Measurements from ENCODE around the gene AMFR. TPM values are rescaled to one million over a fixed set of nuclear protein-coding genes. Genes with fewer than 3 reads are reported as not detected.

The AMFR gene
- total and polyA plus RNA-seq, 2 of the 13 experiments (the other 11 are each of a cell fraction or from before 2014, with no cell fraction given) = 52.9 to 108 TPM

DNA sequence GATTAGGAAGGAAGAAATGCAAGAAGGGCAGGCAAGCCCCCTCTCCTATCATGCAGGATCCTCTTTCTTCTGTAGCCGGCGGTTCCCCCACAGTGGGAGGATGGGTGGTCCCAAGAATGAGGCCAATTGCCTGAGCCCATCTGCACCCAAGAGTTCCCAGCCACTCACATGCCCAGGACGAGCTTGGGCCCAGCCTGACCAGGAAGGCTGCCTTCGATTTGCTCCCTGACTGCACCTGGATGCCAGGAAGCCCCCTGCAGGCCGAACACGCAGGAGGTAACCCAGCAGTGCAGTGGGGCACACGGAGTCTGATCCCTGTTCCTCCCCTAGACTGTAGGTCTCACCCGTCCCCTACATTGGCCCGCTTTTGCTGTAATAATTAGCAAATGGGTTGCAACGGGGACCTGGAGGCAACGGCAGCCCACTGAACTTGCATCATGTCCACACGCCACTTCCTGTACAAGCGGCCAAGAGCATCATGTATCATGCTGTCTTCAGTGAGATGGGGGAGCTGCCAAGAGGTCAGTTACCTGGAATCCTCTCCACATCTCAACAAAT, 67.5 kb downstream of the AMFR start (continued):
- TF ChIP-seq, protein P1, sequence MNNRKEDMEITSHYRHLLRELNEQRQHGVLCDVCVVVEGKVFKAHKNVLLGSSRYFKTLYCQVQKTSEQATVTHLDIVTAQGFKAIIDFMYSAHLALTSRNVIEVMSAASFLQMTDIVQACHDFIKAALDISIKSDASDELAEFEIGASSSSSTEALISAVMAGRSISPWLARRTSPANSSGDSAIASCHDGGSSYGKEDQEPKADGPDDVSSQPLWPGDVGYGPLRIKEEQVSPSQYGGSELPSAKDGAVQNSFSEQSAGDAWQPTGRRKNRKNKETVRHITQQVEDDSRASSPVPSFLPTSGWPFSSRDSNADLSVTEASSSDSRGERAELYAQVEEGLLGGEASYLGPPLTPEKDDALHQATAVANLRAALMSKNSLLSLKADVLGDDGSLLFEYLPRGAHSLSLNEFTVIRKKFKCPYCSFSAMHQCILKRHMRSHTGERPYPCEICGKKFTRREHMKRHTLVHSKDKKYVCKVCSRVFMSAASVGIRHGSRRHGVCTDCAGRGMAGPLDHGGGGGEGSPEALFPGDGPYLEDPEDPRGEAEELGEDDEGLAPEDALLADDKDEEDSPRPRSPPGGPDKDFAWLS (CRISPR knock-in tag; IDR thresholded peaks at IDR 0.05; ENCODE audit: borderline replicate concordance) = no peak
- TF ChIP-seq GTF3A (CRISPR knock-in tag; conservative IDR thresholded peaks at IDR 0.05) (peak; percentile 52; the same call in 1 of the 2 replicates), ZNF605 (CRISPR knock-in tag; IDR thresholded peaks at IDR 0.05) (no peak), SRF (IDR thresholded peaks at IDR 0.05; ENCODE audit: low read depth, low read length) (no peak), ZBTB38 (CRISPR knock-in tag; IDR thresholded peaks at IDR 0.05) (0 out of 2 replicates have a peak, but pooled peaks have one; percentile 68), ZNF567 (CRISPR knock-in tag; IDR thresholded peaks at IDR 0.05; ENCODE audit: borderline replicate concordance) (no peak), MED1 (CRISPR knock-in tag; IDR thresholded peaks at IDR 0.05) (peak; percentile 36; the same call in 1 of the 2 replicates), GFI1 (CRISPR knock-in tag; IDR thresholded peaks at IDR 0.05; ENCODE audit: borderline replicate concordance) (no peak), ZNF550 (CRISPR knock-in tag; IDR thresholded peaks at IDR 0.05; ENCODE audit: borderline replicate concordance) (no peak), MAF1 (CRISPR knock-in tag; IDR thresholded peaks at IDR 0.05; ENCODE audit: borderline replicate concordance) (no peak), ZNF670 (CRISPR knock-in tag; IDR thresholded peaks at IDR 0.05; ENCODE audit: borderline replicate concordance) (no peak), SSRP1 (CRISPR knock-in tag; IDR thresholded peaks at IDR 0.05) (no peak), SOX6 (IDR thresholded peaks at IDR 0.05) (no peak), SOX6 (CRISPR knock-in tag; IDR thresholded peaks at IDR 0.05) (peak; percentile 50; the same call in 1 of the 2 replicates), ZFX (CRISPR knock-in tag; IDR thresholded peaks at IDR 0.05; ENCODE audit: low read depth) (peak; percentile 92), ZNF547 (CRISPR knock-in tag; IDR thresholded peaks at IDR 0.05) (peak; percentile 67; the same call in 1 of the 2 replicates), U2AF1 (optimal IDR thresholded peaks at IDR 0.05; ENCODE audit: low read depth, low read length) (peak; percentile 41), CREB1 (IDR thresholded peaks at IDR 0.05) (no peak), CREB1 (CRISPR knock-in tag; IDR thresholded peaks at IDR 0.05) (no peak), CBFB (CRISPR knock-in tag; IDR thresholded peaks at IDR 0.05) (peak; percentile 48; the same call in 1 of the 2 replicates)
- TF ChIP-seq, protein P2, sequence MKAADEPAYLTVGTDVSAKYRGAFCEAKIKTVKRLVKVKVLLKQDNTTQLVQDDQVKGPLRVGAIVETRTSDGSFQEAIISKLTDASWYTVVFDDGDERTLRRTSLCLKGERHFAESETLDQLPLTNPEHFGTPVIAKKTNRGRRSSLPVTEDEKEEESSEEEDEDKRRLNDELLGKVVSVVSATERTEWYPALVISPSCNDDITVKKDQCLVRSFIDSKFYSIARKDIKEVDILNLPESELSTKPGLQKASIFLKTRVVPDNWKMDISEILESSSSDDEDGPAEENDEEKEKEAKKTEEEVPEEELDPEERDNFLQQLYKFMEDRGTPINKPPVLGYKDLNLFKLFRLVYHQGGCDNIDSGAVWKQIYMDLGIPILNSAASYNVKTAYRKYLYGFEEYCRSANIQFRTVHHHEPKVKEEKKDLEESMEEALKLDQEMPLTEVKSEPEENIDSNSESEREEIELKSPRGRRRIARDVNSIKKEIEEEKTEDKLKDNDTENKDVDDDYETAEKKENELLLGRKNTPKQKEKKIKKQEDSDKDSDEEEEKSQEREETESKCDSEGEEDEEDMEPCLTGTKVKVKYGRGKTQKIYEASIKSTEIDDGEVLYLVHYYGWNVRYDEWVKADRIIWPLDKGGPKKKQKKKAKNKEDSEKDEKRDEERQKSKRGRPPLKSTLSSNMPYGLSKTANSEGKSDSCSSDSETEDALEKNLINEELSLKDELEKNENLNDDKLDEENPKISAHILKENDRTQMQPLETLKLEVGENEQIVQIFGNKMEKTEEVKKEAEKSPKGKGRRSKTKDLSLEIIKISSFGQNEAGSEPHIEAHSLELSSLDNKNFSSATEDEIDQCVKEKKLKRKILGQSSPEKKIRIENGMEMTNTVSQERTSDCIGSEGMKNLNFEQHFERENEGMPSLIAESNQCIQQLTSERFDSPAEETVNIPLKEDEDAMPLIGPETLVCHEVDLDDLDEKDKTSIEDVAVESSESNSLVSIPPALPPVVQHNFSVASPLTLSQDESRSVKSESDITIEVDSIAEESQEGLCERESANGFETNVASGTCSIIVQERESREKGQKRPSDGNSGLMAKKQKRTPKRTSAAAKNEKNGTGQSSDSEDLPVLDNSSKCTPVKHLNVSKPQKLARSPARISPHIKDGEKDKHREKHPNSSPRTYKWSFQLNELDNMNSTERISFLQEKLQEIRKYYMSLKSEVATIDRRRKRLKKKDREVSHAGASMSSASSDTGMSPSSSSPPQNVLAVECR (CRISPR knock-in tag; IDR thresholded peaks at IDR 0.05; ENCODE audit: borderline replicate concordance) = peak; percentile 64
- TF ChIP-seq, protein P3, sequence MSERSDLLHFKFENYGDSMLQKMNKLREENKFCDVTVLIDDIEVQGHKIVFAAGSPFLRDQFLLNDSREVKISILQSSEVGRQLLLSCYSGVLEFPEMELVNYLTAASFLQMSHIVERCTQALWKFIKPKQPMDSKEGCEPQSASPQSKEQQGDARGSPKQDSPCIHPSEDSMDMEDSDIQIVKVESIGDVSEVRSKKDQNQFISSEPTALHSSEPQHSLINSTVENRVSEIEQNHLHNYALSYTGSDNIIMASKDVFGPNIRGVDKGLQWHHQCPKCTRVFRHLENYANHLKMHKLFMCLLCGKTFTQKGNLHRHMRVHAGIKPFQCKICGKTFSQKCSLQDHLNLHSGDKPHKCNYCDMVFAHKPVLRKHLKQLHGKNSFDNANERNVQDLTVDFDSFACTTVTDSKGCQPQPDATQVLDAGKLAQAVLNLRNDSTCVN (CRISPR knock-in tag; IDR thresholded peaks at IDR 0.05; ENCODE audit: borderline replicate concordance) = no peak
- TF ChIP-seq, protein P4, sequence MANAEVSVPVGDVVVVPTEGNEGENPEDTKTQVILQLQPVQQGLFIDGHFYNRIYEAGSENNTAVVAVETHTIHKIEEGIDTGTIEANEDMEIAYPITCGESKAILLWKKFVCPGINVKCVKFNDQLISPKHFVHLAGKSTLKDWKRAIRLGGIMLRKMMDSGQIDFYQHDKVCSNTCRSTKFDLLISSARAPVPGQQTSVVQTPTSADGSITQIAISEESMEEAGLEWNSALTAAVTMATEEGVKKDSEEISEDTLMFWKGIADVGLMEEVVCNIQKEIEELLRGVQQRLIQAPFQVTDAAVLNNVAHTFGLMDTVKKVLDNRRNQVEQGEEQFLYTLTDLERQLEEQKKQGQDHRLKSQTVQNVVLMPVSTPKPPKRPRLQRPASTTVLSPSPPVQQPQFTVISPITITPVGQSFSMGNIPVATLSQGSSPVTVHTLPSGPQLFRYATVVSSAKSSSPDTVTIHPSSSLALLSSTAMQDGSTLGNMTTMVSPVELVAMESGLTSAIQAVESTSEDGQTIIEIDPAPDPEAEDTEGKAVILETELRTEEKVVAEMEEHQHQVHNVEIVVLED (CRISPR knock-in tag; IDR thresholded peaks at IDR 0.05; ENCODE audit: borderline replicate concordance) = no peak; the same call in 1 of the 2 replicates
